Kidney glomerular epithelial cell (primary cell): ENCODE results near the gene ZMAT2.
"Not testable (repeated sequence)": the region's sequence is repeated elsewhere in the genome, so short reads cannot be mapped to it uniquely, and the experiment has no call there.

Experiments
- DNase-seq: peaks from one replicate; lab custom pipeline; 2025; lab: John Stamatoyannopoulos, UW

ZMAT2 gene, protein sequence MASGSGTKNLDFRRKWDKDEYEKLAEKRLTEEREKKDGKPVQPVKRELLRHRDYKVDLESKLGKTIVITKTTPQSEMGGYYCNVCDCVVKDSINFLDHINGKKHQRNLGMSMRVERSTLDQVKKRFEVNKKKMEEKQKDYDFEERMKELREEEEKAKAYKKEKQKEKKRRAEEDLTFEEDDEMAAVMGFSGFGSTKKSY

DNA sequence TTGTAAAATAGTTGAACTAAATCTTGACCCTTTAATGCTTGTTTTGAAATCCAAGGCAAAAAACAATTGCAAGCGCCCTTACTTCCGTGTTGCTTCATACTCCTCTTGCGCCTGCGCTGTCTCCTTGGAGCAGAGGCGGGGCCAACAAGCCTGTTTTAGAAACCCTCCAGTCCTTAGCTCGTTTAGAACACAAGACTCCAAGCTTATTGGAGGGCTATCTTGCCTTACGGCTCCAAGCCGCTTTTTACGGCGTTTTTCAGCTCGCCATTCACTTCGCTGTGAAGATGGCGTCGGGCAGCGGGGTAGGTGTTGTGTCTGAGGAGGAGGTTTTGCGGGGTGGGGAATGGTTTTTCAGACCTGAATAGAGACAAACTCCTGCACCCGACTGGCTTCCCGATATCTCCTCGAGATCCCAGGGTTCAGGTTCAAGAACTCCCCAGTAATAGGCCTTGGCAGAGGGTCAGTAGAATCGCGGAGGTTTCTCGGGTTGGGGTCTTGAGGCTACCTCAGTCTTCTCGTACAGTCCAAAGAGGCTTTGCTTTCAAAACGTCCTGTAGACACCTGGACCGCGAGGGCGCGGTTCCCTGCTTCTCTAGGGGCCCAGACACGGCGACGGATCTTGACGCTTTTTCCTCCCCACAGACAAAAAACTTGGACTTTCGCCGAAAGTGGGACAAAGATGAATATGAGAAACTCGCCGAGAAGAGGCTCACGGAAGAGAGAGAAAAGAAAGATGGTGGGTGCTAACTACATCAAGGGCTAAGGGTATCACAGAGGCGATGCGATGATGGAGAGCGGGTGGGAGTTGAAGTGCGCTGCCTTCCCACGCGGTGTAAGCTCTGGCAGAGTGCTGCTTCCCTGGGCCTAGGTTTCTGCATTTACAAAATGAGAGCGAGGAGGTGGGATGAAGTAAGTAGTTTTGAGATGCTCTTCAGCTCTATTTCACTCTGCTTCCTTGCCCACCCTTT, at the start of gene ZMAT2:
Gene ZMAT2 (plus strand): TSS at position 271 of the 968 bp plus-strand sequence. CDS start 14 bp downstream, at position 285.
- DNase-seq: peak; percentile 96

DNA sequence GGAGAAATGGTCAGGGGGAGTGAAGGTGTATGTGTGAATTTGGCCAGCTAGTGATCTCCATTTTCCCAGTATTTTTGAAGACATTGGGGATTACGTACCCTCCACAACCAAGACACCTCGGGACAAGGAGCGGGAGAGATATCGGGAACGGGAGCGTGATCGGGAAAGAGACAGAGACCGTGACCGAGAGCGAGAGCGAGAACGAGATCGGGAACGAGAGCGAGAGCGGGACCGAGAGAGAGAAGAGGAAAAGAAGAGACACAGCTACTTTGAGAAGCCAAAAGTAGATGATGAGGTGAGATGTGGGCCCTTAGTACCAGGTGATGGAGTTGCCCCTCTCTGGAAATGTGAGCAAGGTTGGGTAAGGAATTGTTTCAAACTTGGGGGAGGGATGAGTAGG, 41.4 kb upstream of the ZMAT2 start:
- DNase-seq: no peak

DNA sequence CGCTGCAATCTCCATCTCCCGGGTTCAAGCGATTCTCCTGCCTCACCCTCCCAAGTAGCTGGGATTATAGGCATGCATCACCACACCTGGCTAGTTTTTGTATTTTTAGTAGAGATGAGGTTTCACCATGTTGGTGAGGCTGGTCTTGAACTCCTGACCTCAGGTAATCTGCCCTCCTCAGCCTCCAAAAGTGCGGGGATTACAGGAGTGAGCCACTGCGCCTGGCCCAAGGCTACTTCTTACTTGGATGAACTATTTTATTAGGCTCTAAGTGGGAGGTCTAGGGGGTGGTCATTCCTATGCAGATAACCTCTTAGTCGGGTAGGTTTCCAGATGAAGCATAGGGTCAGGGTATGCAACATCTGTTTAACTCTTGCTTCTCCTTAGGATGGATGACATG, 39.9 kb upstream of the ZMAT2 start:
- DNase-seq: not testable (repeated sequence)

DNA sequence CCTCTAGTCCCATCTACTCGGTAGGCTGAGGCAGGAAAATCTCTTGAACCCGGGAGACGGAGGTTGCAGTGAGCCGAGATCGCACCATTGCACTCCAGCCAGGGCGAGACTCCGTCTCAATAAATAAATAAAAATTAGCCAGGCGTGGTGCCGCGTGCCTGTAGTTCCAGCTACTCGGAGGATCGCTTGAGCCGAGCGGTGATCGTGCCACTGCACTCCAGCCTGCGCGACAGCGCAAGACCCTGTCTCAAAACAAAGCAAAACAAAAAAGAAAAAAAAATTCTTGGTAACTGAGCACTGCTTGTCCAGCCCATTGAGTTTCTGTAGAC, 36.3 kb upstream of the ZMAT2 start:
- no peak for DNase-seq

DNA sequence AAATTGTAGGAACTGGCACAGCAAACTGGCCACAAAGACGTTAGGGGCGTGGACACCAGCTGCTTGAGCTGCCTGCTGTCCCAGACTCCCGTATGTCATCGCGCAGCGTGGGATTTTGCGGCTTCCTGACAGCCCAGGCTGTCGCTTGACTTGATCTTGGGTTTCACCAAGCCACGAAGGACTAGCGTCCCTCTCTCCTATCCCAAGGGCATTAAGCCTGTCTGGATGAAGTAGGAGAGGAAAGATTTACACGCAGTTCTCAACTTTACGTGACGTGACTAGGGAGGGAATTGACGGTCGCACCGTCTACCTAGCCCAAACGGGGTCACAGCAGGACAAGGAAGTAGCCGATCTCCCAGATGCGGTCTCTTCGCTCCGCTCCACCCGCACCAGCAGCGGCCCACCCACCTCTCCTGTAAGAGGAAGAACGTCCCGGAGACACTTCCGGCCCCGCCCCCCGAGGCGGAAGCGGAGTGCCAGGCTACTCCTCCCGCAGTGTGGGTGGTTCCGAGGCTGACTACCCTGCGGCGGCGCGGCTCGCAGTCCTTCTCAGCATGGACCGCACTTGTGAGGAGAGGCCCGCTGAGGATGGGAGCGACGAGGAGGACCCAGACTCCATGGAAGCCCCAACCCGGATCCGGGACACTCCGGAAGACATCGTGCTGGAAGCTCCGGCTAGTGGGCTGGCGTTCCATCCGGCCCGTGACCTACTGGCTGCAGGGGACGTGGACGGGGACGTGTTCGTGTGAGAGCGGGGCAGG, 35.7 kb upstream of the ZMAT2 start, which contains the start of gene WDR55:
Gene WDR55 (plus strand): TSS at position 546 of the 761 bp plus-strand sequence. CDS start 9 bp downstream, at position 555.
- peak; percentile 90 for DNase-seq

DNA sequence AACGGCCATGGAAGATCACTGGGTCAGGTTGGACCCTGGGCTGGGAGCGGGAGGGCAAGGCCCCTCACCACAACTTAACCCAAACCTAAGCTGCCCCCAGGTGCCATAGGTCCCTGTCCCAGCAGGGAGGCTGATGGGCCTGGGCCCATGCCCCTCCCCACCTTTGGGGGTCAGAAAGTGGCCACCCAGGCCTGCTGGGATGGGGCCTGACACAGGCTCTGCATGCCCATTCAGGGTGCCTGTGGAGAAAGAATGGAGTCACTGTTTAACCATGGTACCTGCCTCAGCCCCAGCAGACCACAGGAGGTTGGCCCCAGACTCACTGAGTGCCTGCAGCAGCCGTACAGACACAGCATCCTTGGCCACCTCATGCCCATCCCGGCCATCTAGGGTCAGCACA, 29.2 kb upstream of the ZMAT2 start:
- DNase-seq: not testable (repeated sequence)

DNA sequence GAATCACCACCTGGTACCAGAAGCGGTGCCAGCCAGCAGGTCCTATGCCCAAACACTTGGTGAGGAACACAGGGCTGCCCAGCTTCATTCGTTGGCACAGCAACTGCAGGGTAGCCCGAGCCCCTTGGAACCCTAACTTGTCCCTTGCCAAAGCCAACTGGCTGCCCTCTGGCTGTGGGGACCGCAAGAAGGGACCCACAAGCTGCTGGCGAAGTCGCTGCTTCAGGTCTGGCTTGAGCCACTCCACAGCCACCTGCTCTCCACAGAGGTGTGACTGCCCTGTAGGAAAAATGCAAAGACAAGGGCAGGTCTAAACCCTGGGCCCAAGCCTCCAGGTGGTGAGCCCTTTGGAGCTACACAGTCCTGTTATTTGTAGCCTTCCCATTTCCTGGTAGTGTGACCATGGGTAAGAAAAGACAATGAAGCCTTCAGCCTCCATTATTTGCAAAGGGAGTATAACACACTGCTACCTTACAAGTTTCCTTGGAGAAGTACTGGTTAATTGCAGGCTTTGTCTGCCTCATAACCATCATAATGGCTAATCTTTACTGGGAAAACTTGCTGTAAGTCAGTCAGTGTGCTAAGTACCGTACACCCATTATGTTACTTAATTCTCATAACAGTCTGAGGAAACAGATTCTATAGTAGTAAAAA, 28.6 kb upstream of the ZMAT2 start:
- no peak for DNase-seq

DNA sequence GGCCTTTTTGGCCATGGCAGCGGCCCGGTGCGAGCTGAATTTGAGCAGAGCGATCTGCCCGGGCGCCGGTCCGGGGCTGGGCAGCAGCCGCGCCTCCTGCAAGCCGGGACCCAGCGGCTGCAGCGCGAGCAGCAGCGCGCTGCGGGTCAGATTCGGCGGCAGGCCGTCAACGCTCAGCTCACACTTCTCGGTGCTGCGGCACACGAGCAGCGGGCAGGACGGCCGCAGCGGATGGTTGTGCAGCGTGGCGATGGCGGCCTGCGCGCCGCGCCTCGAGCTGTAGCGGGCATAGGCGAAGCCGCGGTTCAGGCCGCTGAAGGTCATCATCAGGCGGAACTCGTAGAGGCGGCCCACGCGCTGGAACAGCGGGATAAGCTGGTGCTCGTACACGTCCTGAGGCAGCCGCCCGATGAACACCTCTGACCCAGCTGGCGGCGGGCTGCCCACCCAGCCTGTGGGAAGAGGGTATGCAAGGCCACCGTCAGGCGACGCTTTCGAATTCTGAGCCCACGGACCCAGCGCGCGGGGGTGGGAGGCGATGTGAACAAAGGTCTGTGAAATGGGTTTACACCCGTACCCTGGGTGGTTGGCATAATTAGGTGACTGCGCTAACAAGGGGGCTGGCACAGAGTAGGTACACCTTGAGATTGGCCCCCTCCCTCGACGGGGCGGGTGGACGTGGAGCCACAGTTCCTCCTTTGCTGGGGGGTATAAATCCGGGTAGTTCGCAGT, 27.6 kb upstream of the ZMAT2 start:
- DNase-seq: no peak

DNA sequence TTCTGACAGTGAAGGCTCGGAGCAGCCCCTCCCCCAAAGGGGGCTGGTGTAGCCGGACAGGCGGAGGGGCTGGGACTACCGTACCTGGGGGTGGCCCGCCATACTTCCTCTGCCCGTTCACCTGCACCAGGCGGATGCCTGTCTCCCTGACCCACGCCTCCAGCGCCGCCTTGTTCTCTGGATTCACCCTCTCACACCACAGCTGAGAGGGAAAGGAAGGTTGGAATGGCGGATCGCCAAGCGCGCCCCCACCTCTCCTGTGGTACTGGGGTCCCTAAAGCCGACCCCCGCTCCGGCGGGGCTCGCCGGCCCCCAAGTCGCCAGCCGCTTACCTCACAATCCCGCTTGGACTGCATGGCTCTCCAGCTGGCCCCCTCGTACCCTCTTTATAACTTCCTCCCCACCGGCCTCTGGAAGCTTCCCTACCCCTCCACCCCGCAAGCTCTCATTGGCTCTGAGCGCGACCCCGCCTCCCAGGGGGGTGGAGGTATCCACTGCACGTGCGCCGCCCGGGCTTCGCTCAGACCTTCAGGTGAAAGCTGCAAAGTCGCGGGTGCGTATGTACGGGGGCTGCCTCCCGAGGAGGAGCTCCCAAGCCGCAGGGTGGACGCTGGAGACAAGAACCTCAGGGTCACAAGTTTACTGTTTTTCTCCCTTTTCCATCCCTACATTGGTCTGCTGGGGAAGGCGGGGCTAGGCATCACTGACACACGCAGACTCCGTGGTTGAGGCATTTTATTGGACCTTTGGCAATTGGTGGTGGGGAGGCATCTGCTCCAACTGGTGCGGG, 26.9 kb upstream of the ZMAT2 start, which contains the start of gene DND1:
Gene DND1 (minus strand): TSS at position 390 of the 790 bp plus-strand sequence. CDS start 34 bp downstream, at position 356.
- no peak for DNase-seq

DNA sequence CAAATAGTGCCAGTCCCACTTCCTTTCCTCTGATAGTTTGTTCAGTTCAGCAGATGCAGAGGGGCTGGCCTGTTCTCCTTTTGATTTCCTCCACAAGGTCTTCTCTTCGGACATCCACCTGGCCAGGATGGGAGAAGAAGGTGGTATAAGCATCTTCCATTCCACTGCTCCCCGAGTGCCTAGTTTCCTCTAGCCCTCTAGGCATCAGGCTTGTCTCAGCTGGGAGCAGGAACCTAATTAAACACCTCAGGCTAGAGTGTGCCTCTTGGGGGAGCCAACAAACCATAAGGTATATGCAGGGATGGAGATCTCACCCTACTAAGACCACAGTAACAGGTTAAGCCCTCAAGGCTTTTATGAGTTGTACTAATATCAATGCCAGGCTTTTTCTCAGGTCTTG, 26.0 kb upstream of the ZMAT2 start:
- DNase-seq: no peak

DNA sequence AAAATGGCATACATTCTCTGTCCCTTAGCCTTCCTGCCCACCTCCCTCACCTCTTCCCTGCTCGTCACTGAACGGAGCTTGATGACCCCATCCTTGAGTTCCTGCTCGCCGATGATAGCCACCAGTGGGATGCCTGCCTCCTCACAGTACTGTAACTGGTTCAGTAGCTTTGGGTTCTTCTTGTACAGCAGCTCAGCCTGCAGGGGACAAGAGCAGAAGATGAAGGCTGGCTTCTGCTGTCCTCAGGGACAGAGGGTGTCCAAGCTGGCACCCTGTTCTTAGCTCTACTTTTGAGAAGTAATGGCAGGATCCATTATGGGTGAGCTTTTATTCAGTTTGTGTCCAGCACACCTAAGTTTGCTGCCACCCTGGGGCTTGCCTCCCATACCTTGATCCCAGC, 25.6 kb upstream of the ZMAT2 start:
- DNase-seq: no peak

DNA sequence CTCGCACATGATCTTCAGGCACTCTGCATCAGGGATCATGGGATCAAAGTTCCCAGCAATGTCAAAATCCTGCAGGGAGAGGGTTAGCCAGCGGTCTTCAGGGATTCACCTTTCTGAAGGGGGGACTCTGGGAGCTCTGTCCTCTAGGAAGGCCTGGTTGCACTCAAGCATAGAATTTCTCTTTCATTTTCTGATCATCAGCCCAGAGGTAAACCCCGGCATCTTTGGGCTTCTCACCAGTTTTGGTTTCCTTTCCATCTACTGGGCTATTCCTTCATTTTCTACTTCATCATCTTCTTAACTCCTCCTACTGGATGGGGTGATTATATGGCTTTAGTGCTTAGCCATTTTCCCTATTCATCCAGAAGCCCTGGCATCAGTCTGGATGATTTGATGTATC, 22.3 kb upstream of the ZMAT2 start:
- DNase-seq: no peak

DNA sequence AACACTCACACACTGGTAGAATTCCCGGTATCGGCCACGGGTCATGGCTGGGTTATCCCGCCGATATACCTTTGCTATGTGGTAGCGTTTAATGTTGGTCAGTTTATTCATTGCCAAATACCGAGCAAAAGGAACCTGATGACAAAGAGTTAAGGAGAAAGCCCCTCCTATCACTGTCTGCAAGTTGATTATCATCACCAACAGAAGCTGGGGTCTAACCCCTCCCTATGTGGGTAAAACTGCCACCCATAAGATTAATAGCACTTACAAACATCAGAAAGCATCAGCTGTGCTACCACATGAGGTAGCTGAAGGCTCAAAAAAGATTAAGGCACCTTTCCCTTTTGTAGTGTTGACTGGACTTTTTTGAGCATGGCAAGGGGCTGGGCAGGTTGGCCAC, 21.3 kb upstream of the ZMAT2 start:
- DNase-seq: no peak

DNA sequence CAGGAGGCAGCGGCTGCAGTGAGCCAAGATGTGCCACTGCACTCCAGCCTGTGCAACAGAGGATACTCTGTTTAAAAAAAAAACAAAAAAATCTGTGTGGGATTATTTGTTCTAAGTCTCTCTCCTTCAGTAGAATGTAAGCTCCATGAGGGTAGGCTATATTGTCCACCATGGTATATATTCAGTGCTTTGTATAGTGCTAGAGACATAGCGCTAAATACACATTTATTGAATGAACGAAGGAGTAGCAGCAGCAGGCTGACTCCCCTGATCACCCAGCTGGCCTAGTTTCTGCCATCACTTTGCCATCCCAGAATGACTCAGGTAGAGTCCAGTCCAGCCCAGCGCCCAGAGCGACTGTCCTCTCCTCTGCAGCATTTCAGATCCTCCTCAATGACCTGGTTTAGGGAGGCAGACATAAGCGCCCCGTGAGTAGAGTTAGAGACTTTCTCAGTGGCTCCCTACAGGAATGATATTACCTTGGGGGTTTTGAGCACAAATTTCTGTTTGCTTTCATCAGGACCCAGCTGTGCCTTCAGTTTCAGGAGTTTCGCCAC, 9.8 kb upstream of the ZMAT2 start:
- no peak for DNase-seq

DNA sequence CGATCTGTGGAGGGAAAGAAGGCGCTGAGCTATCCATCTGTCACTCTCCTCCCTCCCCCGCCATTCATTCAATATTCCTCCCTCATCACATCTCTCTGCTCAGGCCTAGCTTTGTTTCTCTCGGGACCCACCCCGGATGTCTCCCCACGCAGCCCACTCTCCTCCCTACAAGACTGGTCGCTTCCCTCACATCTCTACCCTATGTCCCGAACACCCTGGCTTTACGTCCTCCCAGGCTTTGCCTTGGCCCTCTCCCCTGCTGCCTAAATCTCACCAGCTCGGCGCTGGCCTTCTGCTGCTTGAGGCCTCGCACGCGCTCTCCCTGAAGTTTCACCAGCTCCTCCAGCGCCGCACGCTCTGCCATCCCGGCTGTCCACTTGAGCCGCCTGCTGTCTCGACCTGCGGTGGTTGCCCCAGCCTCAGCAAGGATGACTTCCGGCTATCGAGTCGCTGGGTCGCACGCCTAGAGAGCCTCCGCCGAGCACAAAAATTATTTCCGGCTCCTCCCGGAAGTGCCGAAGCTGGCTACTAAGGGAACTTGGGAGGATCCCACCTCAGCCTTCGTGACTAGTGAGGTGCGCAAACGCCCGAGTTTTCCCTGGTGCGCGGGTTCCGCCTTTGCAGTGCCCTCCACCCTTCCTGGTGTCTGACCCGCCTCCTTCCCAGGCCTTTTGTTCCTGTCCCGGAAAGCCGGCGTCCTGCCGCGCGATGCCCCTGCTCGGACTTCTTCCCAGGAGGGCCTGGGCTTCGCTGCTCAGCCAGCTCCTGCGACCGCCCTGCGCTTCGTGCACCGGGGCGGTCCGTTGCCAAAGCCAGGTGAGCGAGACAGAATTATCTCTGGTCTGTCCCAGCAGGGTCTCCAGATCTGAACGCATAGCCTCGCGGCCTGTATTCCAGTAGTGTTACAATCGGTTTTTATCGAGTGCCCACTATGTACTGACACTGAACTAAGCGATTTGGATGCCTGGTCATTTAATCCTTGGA, 9.0 kb upstream of the ZMAT2 start, which contains the start of the genes HARS1 and HARS2:
Gene HARS1 (minus strand): TSS at position 430 of the 984 bp plus-strand sequence. CDS start 66 bp downstream, at position 364.
Gene HARS2 (plus strand): TSS at position 515 of the 984 bp plus-strand sequence. CDS start 194 bp downstream, at position 709.
- peak; percentile 92 for DNase-seq

DNA sequence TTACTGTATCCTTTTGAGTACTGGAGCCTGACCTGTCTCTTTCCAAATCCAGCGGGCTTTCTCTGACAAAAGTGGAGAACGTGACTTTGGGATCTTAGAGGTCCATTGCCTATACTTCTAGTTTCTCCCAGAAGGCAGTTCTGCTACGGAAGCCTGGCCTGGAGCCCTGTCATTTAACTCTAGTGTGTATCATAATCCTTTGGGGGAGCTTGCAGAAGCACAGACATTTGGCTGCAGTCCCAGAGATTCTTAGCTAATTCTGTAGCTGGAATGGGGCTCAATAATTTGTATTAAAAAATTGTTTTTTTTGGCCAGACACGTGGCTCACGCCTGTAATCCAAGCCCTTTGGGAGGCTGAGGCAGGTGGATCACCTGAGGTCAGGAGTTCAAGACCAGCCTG, 6.0 kb upstream of the ZMAT2 start:
- DNase-seq: no peak

DNA sequence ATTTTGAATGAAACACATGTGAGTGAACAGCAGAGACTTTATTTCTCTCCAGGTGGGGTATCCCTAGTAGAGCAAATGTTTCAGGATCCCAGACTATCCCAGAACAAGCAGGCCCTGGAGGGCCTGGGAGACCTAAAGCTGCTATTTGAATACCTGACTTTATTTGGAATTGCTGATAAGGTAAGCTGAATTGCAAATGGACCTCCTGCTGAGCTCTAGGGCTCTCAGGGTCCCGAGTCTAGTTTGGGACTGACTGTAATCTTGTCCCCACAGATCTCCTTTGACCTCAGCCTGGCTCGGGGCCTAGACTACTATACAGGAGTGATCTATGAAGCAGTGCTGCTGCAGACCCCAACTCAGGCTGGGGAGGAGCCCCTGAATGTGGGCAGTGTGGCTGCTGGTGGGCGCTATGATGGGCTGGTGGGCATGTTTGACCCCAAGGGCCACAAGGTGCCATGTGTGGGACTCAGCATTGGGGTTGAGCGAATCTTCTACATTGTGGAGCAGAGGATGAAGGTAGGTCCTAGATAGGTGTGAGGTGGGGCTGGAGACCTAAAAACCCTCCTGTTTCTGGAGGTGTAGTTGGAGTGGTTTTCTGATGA, 3.3 kb upstream of the ZMAT2 start:
- DNase-seq: no peak

DNA sequence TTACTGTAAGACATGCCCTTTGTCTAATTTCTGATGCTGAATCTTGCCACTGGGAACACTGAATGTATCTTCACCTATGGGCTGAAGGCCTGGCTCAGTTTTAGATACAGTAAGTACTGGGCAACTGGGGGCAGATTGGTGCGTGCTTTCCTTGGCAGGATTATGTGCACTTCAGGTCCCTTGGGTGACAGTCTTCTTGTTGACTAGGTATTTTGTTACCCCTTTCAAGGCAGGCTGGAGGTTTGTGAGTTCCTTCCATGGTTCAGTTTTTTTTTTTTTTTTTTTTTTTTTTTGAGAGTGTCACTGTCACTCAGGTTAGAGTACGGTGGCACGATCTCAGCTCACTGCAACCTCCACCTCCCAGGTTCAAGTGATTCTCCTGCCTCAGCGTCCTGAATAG, 7.6 kb downstream of the ZMAT2 start:
- no peak for DNase-seq
